IPS-NIHi11 (cell line): ENCODE results near the gene SH3PXD2B.
A peak's percentile ranks its signal among the peaks of the same experiment; 100 is the strongest.
"Not testable (repeated sequence)": the region's sequence is repeated elsewhere in the genome, so short reads cannot be mapped to it uniquely, and the experiment has no call there.

Experiments
- DNase-seq: peaks from one replicate; pipeline ENCODE4 v3.0.0; 2012; ENCODE audit warnings: mixed read lengths, low spot score

The SH3PXD2B gene

GRCh38 chr5:172399826-172400225 lies 54.5 kb downstream of the SH3PXD2B start:
- DNase-seq = no peak

- DNase-seq = no peak
Measured at GRCh38 chr5:172399336-172399735, 55.0 kb downstream of the SH3PXD2B start.

GRCh38 chr5:172398645-172399044 lies 55.7 kb downstream of the SH3PXD2B start:
- DNase-seq = not testable (repeated sequence)

DNA sequence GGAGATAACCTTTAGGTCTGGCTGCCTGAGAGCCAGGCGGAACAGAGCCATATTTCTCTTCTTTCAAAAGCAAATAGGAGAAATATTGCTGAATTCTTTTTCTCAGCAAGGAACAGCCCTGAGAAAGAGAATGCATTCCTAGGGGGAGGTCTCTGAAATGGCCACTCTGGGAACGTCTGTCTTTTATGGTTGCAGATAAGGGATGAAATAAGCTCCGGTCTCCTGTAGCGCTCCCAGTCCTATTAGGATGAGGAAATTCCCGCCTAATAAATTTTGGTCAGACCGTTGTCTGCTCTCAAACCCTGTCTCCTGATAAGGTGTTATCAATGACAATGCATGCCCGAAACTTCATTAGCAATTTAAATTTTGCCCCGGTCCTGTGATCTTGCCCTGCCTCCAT lies 57.3 kb downstream of the SH3PXD2B start:
- not testable (repeated sequence) for DNase-seq

DNA sequence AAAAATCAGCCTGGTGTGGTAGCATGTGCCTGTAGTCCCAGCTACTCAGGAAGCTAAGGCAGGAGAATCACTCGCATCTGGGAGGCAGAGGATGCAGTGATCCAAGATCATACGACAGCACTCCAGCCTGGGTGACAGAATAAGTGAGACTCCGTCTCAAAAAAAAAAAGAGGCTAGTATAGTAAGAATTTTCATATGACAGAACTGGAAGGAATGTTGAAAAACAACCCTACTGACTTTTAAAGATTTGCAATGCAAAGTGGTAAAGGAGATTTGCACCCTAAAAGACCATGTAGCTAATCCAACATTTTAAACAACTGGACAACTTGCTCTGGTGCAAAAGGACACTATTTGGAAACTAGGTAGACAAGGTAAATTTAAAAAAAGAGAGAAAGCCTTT lies 58.1 kb downstream of the SH3PXD2B start:
- DNase-seq = no peak

- no peak for DNase-seq
Measured at GRCh38 chr5:172395483-172395882, 58.8 kb downstream of the SH3PXD2B start.

DNA sequence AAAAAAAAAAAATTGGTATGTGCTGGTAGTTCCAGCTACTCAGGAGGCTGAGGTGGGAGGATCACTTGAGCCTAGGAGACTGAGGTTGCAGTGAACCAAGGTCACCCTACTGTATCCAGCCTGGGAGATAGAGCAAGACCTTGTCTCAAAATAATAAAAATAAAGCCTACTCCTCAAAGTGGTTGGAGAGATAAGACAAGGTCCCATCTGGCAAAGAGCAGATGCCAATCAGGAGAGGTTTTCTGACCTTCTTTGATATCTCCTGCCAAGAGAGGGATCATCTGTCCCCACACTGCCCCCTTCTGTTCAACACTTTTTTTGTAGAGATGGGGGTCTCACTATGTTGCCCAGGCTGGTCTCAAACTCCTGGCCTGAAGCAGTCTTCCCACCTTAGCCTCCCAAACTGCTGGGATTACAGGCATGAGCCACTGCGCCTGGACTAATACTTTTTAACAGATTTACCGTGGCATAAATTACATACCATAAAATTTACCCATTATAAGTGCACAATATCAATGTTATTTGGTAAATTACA lies 64.7 kb downstream of the SH3PXD2B start:
- no peak for DNase-seq

- no peak for DNase-seq
Measured at GRCh38 chr5:172388246-172388733, 66.0 kb downstream of the SH3PXD2B start.

- no peak for DNase-seq
Measured at GRCh38 chr5:172385707-172386106, 68.6 kb downstream of the SH3PXD2B start.

GRCh38 chr5:172385010-172385563 lies 69.2 kb downstream of the SH3PXD2B start:
- DNase-seq = no peak

GRCh38 chr5:172383191-172383802 lies 71.0 kb downstream of the SH3PXD2B start:
- DNase-seq = no peak

DNA sequence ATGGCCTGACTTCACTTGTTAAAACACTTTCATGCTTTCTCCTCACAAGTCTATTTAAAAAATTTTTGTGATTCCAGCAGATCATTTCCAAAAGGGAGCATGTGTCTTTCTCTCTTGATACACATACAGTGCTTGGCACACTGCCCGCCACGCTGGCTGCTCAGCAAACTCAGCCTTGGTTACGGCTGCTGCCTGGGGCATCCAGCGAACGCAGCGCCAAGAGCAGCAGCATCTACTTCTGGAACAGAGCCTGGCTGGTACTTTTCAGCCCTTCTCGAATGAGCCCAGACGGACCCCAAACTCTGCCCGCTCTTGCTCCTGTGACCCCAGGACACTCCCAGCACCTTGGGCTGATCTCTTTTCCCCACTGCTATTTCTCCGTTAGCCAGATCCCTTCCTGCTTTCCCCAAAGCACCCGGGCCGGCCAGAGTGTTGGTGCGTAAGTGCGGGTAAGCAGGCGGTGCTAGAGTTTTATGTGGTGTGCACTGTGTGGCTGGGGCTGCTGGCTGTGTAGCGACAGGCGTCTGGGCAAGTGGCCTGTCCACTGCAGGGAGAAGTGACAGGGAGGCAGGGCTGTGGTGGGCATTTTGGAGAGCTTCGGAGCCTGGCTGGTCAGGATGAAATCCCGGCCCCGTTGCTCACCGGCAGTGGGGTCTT lies 73.2 kb downstream of the SH3PXD2B start:
- DNase-seq = no peak

DNA sequence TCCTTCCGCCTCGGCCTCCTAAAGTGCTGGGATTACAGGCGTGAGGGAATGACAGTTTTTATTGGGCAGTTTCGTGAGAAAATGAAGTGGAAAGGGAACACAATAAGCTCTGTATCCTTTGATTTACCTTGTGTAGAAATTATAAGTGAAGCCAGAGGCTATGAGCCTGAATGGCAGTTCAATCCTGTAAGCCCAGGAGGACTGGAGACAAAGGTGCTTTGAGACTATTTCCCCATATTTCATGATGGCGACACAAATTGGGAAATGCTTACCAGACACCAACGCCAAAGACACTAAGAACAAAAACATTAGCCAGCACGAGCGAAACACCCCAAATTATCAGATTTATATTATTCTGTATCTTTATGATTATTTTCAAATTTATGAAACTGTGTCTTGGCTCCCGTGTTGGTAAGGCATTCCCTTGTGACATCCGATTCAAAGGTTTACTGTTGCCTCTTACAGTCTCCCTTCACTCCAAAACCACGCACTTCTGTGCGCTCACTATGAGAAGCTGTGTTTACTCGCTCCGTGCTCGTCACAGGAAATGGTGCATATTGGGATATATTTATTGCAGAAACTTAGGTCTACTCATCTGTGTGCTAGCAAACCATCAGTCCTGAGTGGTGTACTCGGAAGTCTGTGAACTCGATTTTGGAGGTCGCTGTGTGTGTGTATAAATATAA lies 73.9 kb downstream of the SH3PXD2B start:
- no peak for DNase-seq

DNA sequence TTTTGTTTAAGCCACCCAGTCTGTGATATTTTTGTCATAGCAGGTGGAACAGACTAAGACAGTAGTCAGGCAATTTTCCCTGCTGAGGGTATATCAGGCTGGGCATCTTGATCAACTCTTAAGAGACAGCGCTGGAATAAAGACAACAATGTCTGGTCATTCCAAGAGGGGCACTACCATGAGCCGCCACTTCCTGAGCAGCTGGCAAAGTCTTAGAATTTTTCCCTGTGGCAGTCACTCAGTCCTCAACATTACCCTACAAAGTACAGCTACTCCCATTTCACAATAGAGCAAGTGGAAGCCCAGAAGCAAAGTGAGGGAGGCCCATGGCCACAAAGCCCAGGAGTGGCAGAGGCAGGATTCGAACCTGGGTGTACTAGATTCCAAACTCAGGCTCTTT lies 74.8 kb downstream of the SH3PXD2B start:
- DNase-seq = no peak

- DNase-seq = no peak
Measured at GRCh38 chr5:172377856-172378255, 76.5 kb downstream of the SH3PXD2B start.

DNA sequence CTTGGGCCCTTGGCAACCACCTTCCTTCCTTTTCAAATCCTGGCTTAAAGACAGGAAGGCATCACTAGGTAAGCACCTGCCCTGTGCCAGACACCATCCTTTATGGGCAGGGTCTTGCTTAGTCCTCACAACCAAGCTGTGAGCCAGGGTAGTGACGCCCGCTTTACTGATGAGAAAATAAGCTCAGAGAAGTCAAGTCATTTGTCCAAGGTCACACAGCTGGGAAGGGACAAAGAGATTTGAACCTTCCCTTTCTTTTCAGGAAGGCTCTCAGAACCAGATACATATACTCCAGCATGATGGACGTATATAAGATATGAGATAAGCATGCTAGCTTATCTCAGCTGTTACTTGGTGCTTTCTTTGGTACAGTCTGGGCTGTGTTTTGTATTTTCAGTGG lies 76.9 kb downstream of the SH3PXD2B start:
- no peak for DNase-seq

DNA sequence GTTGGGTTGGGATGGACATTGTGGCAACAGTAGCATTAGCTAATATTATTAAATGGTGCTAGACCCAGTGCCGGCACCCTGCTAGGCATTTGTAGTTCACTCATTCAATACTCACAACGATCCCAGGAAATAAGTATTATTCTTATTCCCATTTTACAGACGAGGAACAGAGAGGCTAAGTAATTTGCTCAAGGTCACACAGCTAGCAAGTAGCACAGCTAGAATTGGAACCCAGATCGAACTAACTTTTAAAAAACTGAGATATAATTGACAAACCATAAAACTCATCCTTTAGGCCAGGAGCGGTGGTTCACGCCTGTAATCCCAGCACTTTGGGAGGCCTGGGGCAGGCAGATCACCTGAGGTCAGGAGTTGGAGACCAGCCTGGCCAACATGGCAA lies 79.5 kb downstream of the SH3PXD2B start:
- DNase-seq = no peak

DNA sequence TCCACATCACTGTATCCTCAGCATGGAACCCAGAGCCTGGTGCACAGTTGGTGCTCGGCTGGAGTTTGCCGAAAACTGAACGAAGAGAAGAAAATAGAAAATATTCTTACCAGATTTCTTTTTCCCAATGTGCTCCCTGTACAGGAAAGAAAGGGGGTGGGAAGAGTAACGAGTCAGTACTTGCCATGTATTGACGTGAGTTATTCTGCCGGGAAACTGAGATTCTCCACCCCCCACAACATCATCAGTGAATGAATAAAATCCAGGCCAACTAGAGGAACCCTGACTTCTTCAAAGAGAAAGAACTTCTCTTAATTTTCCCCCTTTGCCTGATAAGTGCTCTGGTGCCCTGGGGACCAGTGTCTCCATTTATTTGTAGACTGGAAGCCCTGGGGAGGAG lies 80.6 kb downstream of the SH3PXD2B start:
- DNase-seq = no peak

- DNase-seq = no peak
Measured at GRCh38 chr5:172371684-172372083, 82.6 kb downstream of the SH3PXD2B start.

DNA sequence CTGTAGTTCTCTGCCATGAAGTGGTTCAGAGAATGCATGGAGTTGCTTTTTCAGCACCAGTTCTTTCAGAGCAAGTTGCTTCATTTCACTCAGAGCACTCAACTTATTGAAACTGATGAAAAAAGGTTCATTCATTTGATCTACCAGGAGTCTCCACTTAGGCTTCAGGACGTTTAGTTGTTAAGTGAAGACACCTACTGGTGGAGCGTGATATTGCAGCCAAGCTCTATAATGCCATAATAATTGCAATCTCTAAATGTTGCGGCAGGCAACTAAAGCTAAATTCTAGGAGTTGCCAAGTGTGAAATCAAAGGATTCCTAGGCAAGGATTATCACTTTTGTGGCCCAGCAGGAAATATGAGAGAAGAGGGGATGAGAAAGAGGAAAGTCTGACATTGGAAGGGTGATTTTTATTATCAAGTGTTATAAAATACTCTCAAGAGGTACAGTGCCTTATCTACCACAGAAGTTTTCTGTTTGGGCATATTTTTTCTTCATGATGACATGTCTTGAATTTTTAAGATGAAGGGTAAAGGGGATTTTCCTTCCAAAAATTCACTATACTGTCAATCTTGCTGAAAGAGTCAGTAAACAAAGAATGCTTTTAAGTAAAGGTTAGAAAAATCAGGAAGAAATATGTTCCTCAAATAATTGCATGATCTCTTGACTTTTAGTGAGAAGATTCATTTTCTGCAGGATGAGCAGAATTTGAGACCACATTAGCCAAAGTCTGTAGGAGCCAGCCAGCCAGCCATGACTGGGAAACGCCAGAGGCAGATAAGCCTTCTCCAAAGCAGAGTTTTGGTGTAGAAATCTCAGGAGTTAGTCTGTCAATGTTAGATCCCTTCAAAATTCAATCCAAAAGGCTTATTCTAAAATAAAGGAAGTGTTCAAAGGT lies 83.4 kb downstream of the SH3PXD2B start:
- DNase-seq = peak; percentile 55

DNA sequence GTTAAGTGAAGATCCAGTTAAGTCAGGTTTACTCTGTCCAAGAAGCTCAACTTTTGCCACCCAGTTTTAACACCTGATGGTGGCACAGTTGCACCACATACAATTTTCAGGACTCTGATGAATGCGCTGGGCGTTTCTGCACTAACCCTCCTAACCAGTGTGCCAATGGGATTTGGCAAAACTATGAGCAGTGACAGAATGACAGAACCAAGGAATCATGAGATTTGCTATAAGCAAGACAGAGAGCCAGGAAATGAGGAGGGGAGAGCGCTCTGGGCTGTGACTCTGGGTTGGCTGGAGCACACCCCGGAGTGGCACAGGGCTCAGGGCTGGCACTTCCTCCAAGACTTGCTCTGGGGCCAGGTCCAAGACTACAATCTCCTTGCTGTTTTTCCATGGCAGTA lies 84.1 kb downstream of the SH3PXD2B start:
- no peak for DNase-seq

GRCh38 chr5:172368699-172369098 lies 85.6 kb downstream of the SH3PXD2B start:
- DNase-seq = not testable (repeated sequence)
